ENCODE measurements around the gene NUP188.

DNA sequence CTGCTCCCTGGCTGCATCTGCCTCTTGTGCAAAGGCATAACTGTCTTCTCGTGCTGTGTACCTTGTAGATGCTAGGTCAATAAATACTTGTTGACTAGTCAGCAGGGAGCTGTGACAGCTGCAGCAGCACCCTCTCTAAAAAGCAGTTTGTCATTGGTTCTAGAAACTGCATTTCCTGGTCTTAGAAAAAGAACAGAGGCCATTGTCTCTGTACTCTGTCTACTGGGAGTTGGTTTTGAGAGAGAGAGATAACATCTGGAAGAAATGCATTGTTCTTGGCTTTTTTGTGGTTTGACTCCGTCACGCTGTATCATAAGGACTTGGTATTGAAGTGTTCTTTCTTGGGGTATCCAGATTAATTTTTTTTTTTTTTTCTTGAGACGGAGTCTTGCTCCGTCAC lies 48.3 kb downstream of the NUP188 start:
- TF ChIP-seq FOXM1 (IDR thresholded peaks at IDR 0.05; ENCODE audit: borderline replicate concordance) (no peak), LEF1 (IDR thresholded peaks at IDR 0.05; ENCODE audit: borderline replicate concordance) (no peak), ARNT (IDR thresholded peaks at IDR 0.05) (no peak), SUZ12 (IDR thresholded peaks at IDR 0.05) (no peak), SP1 (IDR thresholded peaks at IDR 0.05) (no peak), BHLHE40 (IDR thresholded peaks at IDR 0.05; ENCODE audit: borderline replicate concordance) (no peak), HDGF (IDR thresholded peaks at IDR 0.05; ENCODE audit: borderline replicate concordance) (no peak)

All from HEK293T (cell line).